Sigmoid colon (tissue), 7 donors: Measurements from ENCODE around the gene DRAM1. TPM values are rescaled to one million over a fixed set of nuclear protein-coding genes. Genes with fewer than 3 reads are reported as not detected.

ENCODE experiments used
- DNase-seq: peaks from one replicate; pipeline ENCODE4 v3.0.0-alpha.2; 2019
- H3K27ac ChIP-seq, 4 donors: fragments of 200-600 bp; sonication (generic); one replicate each; pipeline ENCODE4 v1.5.1; 2016 to 2019; ENCODE audit warnings: mild to moderate bottlenecking in 1 of 4
- H3K27me3 ChIP-seq, 3 donors: fragments of 200-600 bp; sonication (generic); one replicate each; pipeline ENCODE4 v1.5.1; 2019; ENCODE audit warnings: mild to moderate bottlenecking in 1 of 3
- H3K36me3 ChIP-seq, 4 donors: fragments of 200-600 bp; sonication (generic); one replicate each; pipeline ENCODE4 v1.5.1; 2016 to 2019
- H3K4me1 ChIP-seq, 4 donors: fragments of 200-600 bp; sonication (generic); one replicate each; pipeline ENCODE4 v1.5.1; 2017 to 2019
- H3K4me3 ChIP-seq, 4 donors: fragments of 200-600 bp; sonication (generic); one replicate each; pipeline ENCODE4 v1.5.1; 2017 to 2019; ENCODE audit warnings: mild to moderate bottlenecking in 2 of 4, moderate library complexity in 1 of 4
- H3K9me3 ChIP-seq, 4 donors: fragments of 200-600 bp in 3 of 4; sonication (generic) in 3 of 4; one replicate each; pipeline versions ENCODE4 v1.5.1 to v1.6.1; 2013 to 2019
- EP300 ChIP-seq, 4 donors: sonication (generic); formaldehyde crosslinking; IDR thresholded peaks; one replicate each; pipeline ENCODE4 v1.6.1; 2017; ENCODE audit warnings: antibody characterized with exemption in 4 of 4
- POLR2A ChIP-seq, 2 donors: fragments of 450-650 bp; IDR thresholded peaks; one replicate each; pipeline ENCODE4 v1.6.1; 2016; ENCODE audit warnings: antibody characterized with exemption in 2 of 2, mild to moderate bottlenecking in 2 of 2, moderate library complexity in 2 of 2
- POLR2AphosphoS5 ChIP-seq, 4 donors: sonication (generic); formaldehyde crosslinking; IDR thresholded peaks; one replicate each; pipeline ENCODE4 v1.6.1; 2017; ENCODE audit warnings: antibody characterized with exemption in 4 of 4
- WGBS, 2 donors: extraction: QIAGEN DNeasy Blood & Tissue Kit; methylation state at CpG; one replicate each; pipeline ENCODE4 v1.1.7; 2013; 5-methylcytosine and 5-hydroxymethylcytosine counted together
- intact Hi-C: fragments of 100-400 bp; cut with DNase I; formaldehyde crosslinking; loops from one replicate; pipeline ENCODE4 v1.15.1; 2023
- polyA plus RNA-seq, 3 donors: library from polyadenylated mRNA; stranded (reverse); fragments of 200-250 nt; gene quantifications; one replicate each; pipeline ENCODE4 v1.2.3, GENCODE V29; 2013
- total RNA-seq, 4 donors: library from RNA; depleted of rRNA; stranded (reverse); fragments of >200 nt; gene quantifications; one replicate each; pipeline ENCODE4 v1.1.0, GENCODE V29; 2016
- TF ChIP-seq, protein P1 (sequence below), 4 experiments: fragments of 450-650 bp in 3 of 4; fragments of 200-600 bp in 1 of 4; IDR thresholded peaks; one replicate each; pipeline ENCODE4 v1.5.1; 2016 to 2019; ENCODE audit warnings: antibody characterized with exemption in 4 of 4, mild to moderate bottlenecking in 3 of 4, moderate library complexity in 2 of 4
- donor health status: healthy with polysubstance abuse.
- donor health status: Bipolar disorder and iron deficiency.
- donor health status: healthy.

DRAM1 gene
- total and polyA plus RNA-seq, 7 donors, result 4.2 to 21.6 (median 15.3) TPM

DNA sequence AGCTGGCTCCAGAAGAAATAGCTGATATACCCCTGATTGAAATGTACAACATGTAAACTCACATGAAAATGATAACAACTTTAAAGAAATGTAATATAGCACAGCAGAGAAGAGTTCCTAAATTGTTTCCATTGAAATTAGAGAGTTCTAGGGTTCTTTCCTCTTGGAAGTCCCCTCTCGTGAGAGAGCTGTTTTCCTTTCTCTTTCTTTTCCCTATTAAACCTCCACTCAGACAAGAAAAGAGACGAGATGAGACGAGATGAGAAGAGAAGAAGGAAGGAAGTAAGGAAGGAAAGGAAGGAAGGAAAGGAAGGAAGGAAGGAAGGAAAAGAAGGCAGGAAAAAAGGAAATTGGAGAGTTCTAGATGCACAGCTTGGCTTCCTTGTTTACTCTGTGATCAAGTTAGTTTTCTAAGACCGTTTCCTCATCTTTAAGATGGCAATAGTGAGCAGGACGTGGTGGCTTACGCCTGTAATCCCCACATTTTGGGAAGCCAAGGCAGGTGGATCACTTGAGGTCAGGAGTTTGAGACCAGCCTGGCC lies 11.9 kb downstream of the DRAM1 start:
- no peaks in the 10 kb centered on the region for H3K9me3 ChIP-seq
- no peak overlapping the region for H3K4me3 ChIP-seq
- no peak for TF ChIP-seq EP300 (IDR thresholded peaks at IDR 0.05)
- no peaks in the 10 kb centered on the region for H3K36me3 ChIP-seq
- H3K4me1 ChIP-seq, result peaks cover 0 to 21% (median 10%) of the 10 kb centered on the region in 4 donors
- peak overlapping the region; percentile 3 to 84 (median 49) for H3K27ac ChIP-seq
- 62 to 63% methylated on average over 6 of the region's 6 CpGs for WGBS, 2 donors
- intact Hi-C loops, result no loop called here
- no peak for DNase-seq
- no peaks in the 10 kb centered on the region for H3K27me3 ChIP-seq

DNA sequence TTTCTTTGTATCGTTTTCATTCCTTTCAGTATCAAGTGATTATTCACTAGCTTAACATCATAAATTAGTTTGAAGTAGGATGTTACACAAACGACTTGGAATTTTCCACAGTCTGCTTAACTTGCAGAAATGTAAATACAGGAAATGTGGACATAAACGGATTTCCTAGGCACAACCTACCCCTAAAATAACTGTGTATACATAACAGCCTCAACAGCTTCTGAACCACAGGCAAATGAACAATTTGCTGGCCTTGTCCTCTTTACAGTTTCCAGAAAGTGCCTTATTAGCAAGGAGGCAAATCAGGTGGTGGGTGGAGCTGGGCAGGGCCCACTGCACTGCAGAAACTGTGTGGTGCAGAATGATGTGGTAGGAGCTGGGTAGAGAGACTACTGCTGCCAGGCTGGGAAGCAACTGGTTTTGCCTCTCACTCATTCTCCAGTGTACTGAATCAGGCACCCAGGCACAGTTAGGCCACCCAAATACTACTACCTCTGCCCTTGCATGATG lies 14.1 kb downstream of the DRAM1 start:
- Histone ChIP-seq H3K4me1 (peaks cover 0 to 26% (median 13%) of the 10 kb centered on the region in 4 donors), H3K9me3 (no peaks in the 10 kb centered on the region), H3K27ac (peak overlapping the region; percentile 55 to 84 (median 74)), H3K27me3 (no peaks in the 10 kb centered on the region), H3K4me3 (no peak overlapping the region), H3K36me3 (no peaks in the 10 kb centered on the region)
- WGBS, 2 donors, result 4 to 6% methylated on average over 3 of the region's 3 CpGs
- intact Hi-C loops, result no loop called here
- DNase-seq, result peak; percentile 75
- peak in 2 of 4 donors; percentile 56 to 61 for TF ChIP-seq POLR2AphosphoS5 (IDR thresholded peaks at IDR 0.05)
- TF ChIP-seq, protein P1, sequence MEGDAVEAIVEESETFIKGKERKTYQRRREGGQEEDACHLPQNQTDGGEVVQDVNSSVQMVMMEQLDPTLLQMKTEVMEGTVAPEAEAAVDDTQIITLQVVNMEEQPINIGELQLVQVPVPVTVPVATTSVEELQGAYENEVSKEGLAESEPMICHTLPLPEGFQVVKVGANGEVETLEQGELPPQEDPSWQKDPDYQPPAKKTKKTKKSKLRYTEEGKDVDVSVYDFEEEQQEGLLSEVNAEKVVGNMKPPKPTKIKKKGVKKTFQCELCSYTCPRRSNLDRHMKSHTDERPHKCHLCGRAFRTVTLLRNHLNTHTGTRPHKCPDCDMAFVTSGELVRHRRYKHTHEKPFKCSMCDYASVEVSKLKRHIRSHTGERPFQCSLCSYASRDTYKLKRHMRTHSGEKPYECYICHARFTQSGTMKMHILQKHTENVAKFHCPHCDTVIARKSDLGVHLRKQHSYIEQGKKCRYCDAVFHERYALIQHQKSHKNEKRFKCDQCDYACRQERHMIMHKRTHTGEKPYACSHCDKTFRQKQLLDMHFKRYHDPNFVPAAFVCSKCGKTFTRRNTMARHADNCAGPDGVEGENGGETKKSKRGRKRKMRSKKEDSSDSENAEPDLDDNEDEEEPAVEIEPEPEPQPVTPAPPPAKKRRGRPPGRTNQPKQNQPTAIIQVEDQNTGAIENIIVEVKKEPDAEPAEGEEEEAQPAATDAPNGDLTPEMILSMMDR (IDR thresholded peaks at IDR 0.05), result no peak
- no peak for TF ChIP-seq POLR2A (IDR thresholded peaks at IDR 0.05)
- TF ChIP-seq EP300 (IDR thresholded peaks at IDR 0.05), result peak in 1 of 4 donors; percentile 24

DNA sequence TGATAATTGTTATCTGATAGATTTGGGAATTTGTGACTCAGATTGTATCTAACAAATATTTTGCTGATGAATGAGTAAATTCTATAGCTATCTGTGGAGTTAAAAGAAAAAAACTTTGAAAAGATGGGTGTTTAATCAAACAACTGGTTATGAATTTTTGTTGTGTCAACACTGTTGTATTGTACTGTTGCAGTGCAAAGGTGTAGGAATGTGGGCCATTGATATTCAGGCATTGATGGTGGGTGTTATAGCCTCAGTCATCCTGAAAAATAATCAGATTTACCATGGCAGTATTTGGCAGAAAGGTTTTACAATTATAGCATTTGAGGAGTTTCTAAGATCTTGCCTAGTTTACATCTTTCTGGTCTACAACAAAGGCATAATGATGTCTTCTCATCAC lies 15.4 kb downstream of the DRAM1 start:
- Histone ChIP-seq H3K27me3 (no peaks in the 10 kb centered on the region), H3K4me1 (peaks cover 0 to 26% (median 13%) of the 10 kb centered on the region in 4 donors), H3K4me3 (no peak overlapping the region), H3K27ac (peak overlapping the region in 2 of 4 donors; percentile 78 to 84), H3K36me3 (no peaks in the 10 kb centered on the region), H3K9me3 (no peaks in the 10 kb centered on the region)
- no peak for DNase-seq
- TF ChIP-seq POLR2A (IDR thresholded peaks at IDR 0.05), result no peak
- no peak for TF ChIP-seq EP300 (IDR thresholded peaks at IDR 0.05)
- TF ChIP-seq POLR2AphosphoS5 (IDR thresholded peaks at IDR 0.05), result no peak
- TF ChIP-seq, protein P1 (IDR thresholded peaks at IDR 0.05), result no peak
- intact Hi-C loops, result no loop called here

- H3K4me1 ChIP-seq, result no peaks in the 10 kb centered on the region
- H3K36me3 ChIP-seq, result peaks cover 0 to 24% (median 7%) of the 10 kb centered on the region in 4 donors
- no peak overlapping the region for H3K4me3 ChIP-seq
- no peak overlapping the region for H3K27ac ChIP-seq
- WGBS, 2 donors, result 66 to 80% methylated on average over 3 of the region's 3 CpGs
- no peak for DNase-seq
- no peaks in the 10 kb centered on the region for H3K27me3 ChIP-seq
- intact Hi-C loops, result no loop called here
- no peak for TF ChIP-seq EP300 (IDR thresholded peaks at IDR 0.05)
- TF ChIP-seq, protein P1 (IDR thresholded peaks at IDR 0.05), result no peak
- no peak for TF ChIP-seq POLR2AphosphoS5 (IDR thresholded peaks at IDR 0.05)
- TF ChIP-seq POLR2A (IDR thresholded peaks at IDR 0.05), result no peak
- H3K9me3 ChIP-seq, result no peaks in the 10 kb centered on the region
These were observed 24.4 kb downstream of the DRAM1 start for GRCh38 chr12:101901777-101902176.

DNA sequence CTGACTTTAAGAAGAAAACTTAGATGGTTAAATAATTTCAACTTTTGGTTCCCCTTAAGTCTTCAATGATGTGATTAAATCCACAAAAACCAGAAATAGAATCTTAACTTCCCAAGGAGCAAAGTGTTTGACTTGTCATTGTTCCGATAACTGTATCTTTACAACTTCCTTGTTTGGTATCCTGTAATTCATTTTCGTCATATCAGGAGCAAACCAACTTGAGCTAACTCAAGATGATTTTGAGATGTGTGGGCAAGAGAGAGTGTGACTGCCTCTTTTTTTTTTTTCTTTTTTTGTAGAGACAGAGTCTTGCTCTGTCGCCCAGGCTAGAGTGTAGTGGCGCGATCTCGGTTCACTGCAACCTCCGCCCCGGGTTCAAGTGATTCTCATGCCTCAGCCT lies 25.3 kb downstream of the DRAM1 start:
- Histone ChIP-seq H3K27me3 (no peaks in the 10 kb centered on the region), H3K9me3 (no peaks in the 10 kb centered on the region), H3K4me1 (no peaks in the 10 kb centered on the region), H3K36me3 (peaks cover 0 to 24% (median 7%) of the 10 kb centered on the region in 4 donors), H3K27ac (no peak overlapping the region), H3K4me3 (no peak overlapping the region)
- intact Hi-C loops, result no loop called here
- TF ChIP-seq POLR2A (IDR thresholded peaks at IDR 0.05), result no peak
- TF ChIP-seq, protein P1 (IDR thresholded peaks at IDR 0.05), result no peak
- TF ChIP-seq EP300 (IDR thresholded peaks at IDR 0.05), result no peak
- no peak for TF ChIP-seq POLR2AphosphoS5 (IDR thresholded peaks at IDR 0.05)
- 70 to 74% methylated on average over 8 of the region's 8 CpGs for WGBS, 2 donors
- no peak for DNase-seq
